ENCODE measurements around the gene YY1. TPM values are rescaled to one million over a fixed set of nuclear protein-coding genes. Genes with fewer than 3 reads are reported as not detected.

YY1 gene
- total RNA-seq, 6 donors from 2014 or later: 35.6 to 70.4 (median 52.4) TPM

DNA sequence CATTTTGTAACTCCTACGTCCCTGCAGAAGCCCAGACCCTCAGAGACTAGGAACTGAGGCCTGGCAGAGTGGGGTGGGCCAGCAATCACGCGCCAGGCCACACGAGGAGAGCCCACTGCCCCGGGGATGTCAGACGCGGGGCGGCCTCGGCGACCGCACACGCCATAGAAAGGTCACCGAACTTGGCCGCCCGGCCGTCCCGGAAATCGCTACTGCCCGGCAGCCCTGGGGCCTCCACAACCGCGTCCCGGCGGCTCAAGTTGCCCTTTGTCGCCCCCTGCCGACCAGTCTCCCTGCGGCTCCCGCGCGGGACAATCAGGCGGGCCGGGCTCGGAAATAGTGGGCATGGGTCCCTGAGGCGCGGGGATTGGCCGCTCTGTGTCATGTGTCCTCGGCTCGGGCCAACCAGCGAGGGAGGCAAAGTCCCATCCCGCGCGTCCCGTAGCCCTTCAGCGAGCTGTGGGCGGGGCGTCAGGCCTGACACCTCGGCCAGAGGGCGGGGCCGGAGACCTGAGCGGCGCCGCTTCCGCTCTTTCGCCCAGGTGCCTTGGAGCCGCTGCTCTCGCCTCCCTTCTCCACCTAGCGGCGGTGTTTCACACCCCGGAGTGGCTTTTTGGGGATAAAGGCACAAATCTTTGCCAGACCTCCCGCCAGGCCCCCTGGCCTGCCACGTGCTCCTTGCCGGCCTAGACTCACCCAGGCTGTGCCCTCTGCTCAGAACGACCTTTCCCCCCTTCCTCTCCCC, 46.1 kb upstream of the YY1 start:
- Histone ChIP-seq H3K4me1 (peaks cover 12 to 20% (median 16%) of the 10 kb centered on the region in 4 donors), H3K4me3 (peak overlapping the region in 3 of 4 donors; percentile 36 to 54 (median 53)), H3K27ac (peak overlapping the region; percentile 84 to 94 (median 92)), H3K36me3 (no peaks in the 10 kb centered on the region), H3K9me3 (no peaks in the 10 kb centered on the region), H3K27me3 (no peaks in the 10 kb centered on the region)
- ATAC-seq (ENCODE audit: low FRiP score in 2 of 2) (peak; percentile 99 to 100), DNase-seq (peak; percentile 99 to 100)
- peak; percentile 73 to 86 for TF ChIP-seq POLR2AphosphoS5 (IDR thresholded peaks at IDR 0.05)
- TF ChIP-seq POLR2A (IDR thresholded peaks at IDR 0.05): peak in 1 of 4 donors; percentile 69
- TF ChIP-seq, protein P1, sequence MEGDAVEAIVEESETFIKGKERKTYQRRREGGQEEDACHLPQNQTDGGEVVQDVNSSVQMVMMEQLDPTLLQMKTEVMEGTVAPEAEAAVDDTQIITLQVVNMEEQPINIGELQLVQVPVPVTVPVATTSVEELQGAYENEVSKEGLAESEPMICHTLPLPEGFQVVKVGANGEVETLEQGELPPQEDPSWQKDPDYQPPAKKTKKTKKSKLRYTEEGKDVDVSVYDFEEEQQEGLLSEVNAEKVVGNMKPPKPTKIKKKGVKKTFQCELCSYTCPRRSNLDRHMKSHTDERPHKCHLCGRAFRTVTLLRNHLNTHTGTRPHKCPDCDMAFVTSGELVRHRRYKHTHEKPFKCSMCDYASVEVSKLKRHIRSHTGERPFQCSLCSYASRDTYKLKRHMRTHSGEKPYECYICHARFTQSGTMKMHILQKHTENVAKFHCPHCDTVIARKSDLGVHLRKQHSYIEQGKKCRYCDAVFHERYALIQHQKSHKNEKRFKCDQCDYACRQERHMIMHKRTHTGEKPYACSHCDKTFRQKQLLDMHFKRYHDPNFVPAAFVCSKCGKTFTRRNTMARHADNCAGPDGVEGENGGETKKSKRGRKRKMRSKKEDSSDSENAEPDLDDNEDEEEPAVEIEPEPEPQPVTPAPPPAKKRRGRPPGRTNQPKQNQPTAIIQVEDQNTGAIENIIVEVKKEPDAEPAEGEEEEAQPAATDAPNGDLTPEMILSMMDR (IDR thresholded peaks at IDR 0.05): peak; percentile 87 to 100 (median 99)
- peak in 1 of 4 donors; percentile 4 for TF ChIP-seq EP300 (IDR thresholded peaks at IDR 0.05)
- 2 to 11% methylated on average over 4 to 50 of the region's 62 CpGs for WGBS, 2 donors

DNA sequence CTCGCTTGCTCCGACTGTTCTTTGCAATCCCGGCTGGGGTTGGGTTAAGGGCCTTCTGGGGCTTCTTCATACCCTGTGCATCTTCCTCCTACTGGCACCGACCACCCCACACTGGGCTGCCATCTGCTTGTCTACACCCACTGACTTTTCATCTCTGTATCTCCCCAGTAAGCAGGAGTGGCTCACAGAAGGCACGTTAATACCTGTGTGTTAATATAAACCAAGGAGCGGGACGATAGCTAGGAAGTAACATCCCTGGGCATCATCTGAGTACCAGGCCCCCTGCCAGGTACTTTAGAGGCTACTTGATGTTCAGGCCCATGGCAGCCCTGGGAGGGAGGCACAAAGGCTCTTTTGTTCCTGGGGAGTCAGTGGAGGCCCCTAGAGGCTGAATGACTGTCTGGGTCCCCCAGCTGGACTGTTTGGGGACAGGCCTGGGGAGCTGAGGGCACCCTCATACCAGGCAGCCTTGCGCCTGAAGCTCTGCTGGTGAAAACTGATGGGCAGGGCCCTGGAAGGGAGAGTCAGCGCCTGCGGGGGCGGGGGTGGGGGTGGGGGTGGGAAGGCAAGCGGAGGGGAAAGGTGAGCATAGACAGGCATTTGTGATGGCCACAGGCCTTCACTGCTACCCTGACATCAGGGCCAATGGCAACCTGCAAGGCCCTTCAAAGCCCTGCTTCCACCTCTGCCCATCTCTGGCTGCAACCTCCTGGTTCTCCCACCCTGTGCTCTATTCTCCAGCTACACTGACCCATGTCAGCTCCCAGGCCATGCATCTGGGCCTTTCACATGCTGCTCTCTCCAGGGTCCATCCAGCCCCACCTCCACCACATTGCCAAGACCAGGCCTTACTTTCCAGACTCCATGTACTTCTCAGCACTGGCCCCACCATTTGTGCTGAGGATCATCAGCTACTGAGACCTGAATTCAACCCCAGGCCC, 45.3 kb upstream of the YY1 start:
- Histone ChIP-seq H3K27ac (peak overlapping the region; percentile 84 to 94 (median 92)), H3K4me3 (peak overlapping the region in 3 of 4 donors; percentile 36 to 54 (median 53)), H3K4me1 (peaks cover 12 to 20% (median 16%) of the 10 kb centered on the region in 4 donors), H3K27me3 (no peaks in the 10 kb centered on the region), H3K9me3 (no peaks in the 10 kb centered on the region), H3K36me3 (no peaks in the 10 kb centered on the region)
- no peak for TF ChIP-seq POLR2AphosphoS5 (IDR thresholded peaks at IDR 0.05)
- no peak for TF ChIP-seq EP300 (IDR thresholded peaks at IDR 0.05)
- TF ChIP-seq POLR2A (IDR thresholded peaks at IDR 0.05): no peak
- TF ChIP-seq, protein P1 (IDR thresholded peaks at IDR 0.05): no peak
- WGBS, 2 donors: 20 to 57% methylated on average over 5 to 10 of the region's 12 CpGs
- peak in 1 of 2 donors; percentile 13 for ATAC-seq (ENCODE audit: low FRiP score in 2 of 2)
- no peak for DNase-seq

DNA sequence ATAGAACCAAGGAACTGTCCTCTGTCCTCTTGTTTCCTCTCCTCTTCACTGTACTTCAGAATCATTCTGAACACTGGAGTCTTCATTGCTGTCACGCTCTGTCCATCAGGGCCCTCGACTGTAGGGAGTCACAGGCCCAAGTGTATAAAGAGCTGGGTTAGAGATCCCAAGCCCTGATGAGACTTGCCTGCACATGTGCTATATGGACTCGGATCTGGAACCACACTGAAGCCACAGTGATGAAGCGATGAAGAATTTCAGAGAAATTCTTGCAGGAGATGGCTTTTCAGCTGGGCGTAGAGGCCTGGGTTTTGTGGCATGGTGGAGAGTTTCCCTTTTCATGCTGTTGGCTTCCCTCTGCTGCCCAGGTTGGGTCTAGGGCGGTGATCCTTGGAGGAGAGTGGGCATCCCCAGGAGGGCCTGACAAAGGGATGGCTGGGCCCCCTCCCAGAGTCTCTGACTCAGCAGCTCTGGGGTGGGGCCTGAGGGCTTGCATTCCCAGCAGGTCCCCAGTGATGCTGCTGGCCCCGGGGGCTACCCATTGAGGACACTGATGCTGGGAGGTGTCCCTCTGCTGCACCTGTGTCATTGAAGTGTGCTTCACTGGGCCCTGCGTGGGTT, 39.6 kb upstream of the YY1 start:
- Histone ChIP-seq H3K27ac (no peak overlapping the region), H3K4me3 (no peak overlapping the region), H3K27me3 (no peaks in the 10 kb centered on the region), H3K9me3 (no peaks in the 10 kb centered on the region), H3K4me1 (peaks cover 0 to 3% (median 1%) of the 10 kb centered on the region in 4 donors), H3K36me3 (no peaks in the 10 kb centered on the region)
- WGBS, 2 donors: 92 to 95% methylated on average over 8 of the region's 8 CpGs
- TF ChIP-seq, protein P1 (IDR thresholded peaks at IDR 0.05): no peak
- TF ChIP-seq POLR2AphosphoS5 (IDR thresholded peaks at IDR 0.05): no peak
- TF ChIP-seq POLR2A (IDR thresholded peaks at IDR 0.05): no peak
- no peak for TF ChIP-seq EP300 (IDR thresholded peaks at IDR 0.05)
- ATAC-seq (ENCODE audit: low FRiP score in 2 of 2) (no peak), DNase-seq (no peak)

DNA sequence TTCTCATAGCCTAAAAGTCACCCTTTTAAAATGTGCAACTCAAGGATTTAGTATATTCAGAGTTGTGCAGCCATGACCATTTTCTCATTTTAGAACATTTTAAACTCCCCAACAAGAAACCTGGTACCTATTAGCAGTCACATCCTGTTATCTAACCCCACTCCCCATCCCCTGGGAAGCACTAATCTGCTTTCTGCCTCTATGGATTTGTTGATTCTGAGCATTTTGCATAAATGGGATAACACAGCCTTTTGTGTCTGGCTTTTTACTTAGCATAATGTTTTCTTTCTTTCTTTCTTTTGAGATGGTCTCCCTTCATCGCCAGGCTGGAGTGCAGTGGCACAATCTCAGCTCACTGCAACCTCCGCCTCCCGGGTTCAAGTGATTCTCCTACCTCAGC, 38.6 kb upstream of the YY1 start:
- 91 to 97% methylated on average over 3 of the region's 3 CpGs for WGBS, 2 donors
- H3K36me3 ChIP-seq: no peaks in the 10 kb centered on the region
- TF ChIP-seq POLR2AphosphoS5 (IDR thresholded peaks at IDR 0.05): no peak
- TF ChIP-seq, protein P1 (IDR thresholded peaks at IDR 0.05): no peak
- no peak for TF ChIP-seq EP300 (IDR thresholded peaks at IDR 0.05)
- peaks cover 0 to 12% (median 4%) of the 10 kb centered on the region in 4 donors for H3K4me1 ChIP-seq
- no peak for DNase-seq
- no peaks in the 10 kb centered on the region for H3K9me3 ChIP-seq
- H3K27me3 ChIP-seq: no peaks in the 10 kb centered on the region
- H3K4me3 ChIP-seq: no peak overlapping the region
- no peak for ATAC-seq (ENCODE audit: low FRiP score in 2 of 2)
- no peak overlapping the region for H3K27ac ChIP-seq

Measured in upper lobe of left lung (tissue), 6 donors.